ENCODE data around the gene TEK.

The TEK gene

DNA sequence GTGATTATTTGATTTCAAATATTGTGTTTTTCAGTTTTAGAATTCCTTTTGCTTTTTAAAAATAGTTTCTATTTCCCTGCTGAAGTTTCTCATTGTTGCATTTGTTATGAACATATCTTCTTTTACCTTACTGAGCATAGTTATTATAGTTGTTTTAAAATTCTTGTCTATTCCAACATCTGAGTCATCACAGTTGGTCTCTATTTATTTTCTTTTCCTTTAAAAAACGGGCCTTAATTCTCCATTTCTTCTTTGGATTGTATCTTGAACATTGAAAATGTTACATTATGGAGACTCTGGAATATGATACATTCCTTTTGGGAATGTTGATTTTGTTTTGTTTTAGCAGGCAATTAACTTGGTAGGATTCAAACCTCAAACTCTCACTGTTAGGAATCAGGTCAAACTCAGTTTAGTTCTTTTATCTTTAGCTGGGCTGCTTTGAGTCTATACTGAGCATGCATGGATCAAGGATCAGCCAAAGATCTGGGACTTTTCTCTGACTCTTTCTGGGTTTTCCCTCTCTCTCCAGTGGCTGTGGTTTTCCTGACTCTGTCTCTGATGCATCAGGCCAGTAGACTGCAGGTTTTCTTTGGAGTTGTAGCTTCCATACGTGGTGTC lies 70.3 kb downstream of the TEK start:
- DNase-seq (ENCODE audit: low read depth in 2 of 2), result no peak

DNA sequence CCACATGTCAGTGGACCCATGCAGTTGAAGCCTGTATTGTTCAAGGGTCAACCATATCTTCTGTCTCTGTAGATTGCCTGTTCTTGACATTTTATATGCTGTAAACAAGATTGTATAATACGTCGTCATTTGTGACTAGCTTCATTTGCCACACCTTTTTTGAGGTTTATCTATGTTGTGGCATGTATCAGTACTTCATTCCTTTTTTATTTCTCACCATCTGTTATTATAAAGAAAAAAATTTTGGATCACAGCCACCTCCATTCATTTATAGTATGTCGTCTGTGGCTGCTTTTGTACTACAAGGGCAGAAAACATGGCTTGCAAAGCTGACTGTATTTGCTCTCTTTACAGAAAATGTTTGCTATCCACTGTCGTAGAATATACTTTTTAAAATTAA lies 72.4 kb downstream of the TEK start:
- no peak for DNase-seq (ENCODE audit: low read depth in 2 of 2)

DNA sequence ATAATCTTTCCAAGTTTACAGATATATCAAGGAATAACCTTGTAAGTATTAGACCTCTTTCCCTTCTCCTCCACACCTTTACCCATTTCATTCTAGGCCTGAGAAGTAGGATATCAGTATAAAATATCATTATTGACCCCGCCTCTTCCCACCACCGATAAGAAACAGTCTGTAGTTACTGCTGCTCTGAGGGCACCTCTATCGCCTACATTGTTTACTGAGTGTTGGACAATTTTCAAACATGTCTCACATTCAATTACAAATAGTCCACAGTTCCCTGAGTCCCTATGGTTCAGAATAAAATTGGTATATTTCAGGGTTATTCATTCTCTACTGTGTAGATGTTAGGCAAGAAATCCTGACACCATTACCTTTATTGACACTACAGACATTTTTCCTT lies 73.4 kb downstream of the TEK start:
- DNase-seq (ENCODE audit: low read depth in 2 of 2), result no peak

GRCh38 chr9:27183131-27183530 lies 74.1 kb downstream of the TEK start:
- no peak for DNase-seq (ENCODE audit: low read depth in 2 of 2)

DNA sequence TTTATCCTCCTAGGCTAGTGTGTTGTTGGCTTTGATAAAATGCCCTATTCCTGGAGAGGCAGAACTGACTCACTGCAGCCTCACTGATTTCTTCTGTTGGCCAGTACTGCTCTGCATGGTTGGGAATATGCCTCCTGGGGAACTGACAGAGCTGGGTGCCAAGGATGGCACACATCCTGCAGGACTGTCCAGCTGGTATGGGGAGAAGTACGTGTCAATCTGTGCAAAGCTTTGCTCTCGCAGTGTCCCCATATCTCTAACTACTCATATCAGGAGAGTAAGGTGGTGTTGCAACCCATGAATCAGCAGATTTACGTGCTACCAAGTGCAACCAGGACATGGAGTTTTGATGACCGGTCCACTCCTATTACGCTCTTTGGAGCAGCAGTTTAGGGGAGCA lies 74.7 kb downstream of the TEK start:
- DNase-seq (ENCODE audit: low read depth in 2 of 2), result no peak

DNA sequence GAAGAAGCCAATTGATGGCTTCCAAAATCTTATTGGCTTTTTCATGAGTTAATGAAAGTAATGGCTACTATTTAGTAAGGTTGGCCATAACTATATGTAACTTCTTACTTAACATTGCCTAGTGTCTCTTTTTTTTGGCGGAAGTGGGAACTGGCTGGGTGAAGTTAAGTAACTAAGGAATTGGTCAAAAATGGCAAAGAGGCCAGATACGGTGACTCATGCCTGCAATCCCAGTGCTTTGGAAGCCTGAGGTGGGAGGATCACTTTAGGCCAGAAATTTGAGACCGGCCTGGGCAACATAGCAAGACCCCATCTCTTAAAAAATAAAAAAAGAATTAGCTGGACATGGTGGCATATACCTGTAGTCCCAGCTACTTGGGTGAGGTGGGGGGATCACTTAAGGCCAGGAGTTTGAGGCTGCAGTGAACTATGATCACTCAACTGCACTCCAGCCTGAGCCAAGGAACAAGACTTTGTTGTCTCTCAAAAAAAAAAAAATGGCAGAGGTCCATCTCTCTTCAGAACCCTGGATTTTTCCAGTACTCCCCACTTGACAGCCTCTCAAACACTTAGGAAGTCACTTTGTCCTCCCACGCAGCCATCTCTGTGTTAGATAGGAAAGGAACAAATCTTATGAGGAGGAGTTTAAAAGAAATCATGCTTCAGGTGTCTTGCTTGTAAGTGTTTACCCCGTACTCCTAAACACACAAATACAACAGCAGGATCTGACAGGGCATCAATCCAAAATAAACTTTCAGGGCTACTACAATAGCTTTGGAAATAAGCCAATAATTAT lies 75.7 kb downstream of the TEK start:
- no peak for DNase-seq (ENCODE audit: low read depth in 2 of 2)

GRCh38 chr9:27188426-27188825 lies 79.4 kb downstream of the TEK start:
- no peak for DNase-seq (ENCODE audit: low read depth in 2 of 2)

- no peak for DNase-seq (ENCODE audit: low read depth in 2 of 2)
Measured at GRCh38 chr9:27189426-27189825, 80.4 kb downstream of the TEK start.

GRCh38 chr9:27192291-27192960 lies 83.4 kb downstream of the TEK start:
- DNase-seq (ENCODE audit: low read depth in 2 of 2), result no peak

- DNase-seq (ENCODE audit: low read depth in 2 of 2), result no peak
Measured at GRCh38 chr9:27193886-27194285, 84.9 kb downstream of the TEK start.

DNA sequence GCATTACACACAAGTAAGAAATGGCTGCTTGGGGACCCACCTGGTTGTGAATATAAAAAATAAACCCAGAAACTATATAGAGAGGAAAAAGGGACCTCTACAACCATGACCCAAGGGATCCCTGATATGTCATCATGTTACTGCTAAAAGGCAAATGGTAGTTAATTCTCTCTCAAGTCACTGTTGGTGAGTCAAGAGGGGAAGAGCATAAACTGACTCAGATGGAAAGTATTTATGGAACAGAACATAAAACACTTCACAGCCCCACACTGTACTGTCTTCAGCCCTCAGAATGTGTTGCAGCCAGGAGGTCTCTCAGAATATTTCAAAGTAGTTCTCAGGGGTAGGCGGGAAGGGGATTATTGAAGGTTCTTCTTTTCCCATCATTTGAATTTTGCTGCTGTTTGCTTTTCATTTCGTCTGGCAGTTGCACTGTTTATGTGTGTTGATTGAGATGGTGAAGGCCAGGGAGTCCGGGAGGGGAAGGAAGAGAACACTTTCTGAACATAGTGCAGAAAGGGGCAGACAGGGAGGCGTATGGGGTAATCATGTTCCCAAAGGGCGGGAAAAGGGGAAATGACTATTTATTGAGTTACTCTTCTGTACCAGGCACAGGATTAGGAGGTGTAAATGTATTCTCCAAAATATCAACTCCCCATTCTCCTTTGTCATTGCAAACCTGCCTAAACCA lies 85.5 kb downstream of the TEK start:
- no peak for DNase-seq (ENCODE audit: low read depth in 2 of 2)

DNA sequence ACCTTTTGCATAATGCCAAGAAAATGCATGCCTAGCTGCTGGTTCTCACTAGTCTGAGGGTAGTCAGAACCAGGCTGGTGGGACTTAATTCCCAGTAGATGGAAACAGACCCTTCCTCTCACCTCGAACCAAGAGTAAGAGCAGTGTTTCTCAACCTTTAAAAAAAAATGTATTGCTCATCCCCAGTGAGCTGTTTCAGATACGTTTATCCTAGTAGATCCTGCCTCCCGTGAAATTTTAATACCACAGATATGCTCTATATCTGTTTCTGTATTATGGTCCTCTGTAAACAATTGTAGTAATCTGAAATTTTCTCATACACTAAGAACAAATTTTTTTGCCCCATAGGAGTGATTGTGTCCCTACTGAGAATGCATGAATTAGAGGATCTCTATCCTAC lies 86.2 kb downstream of the TEK start:
- no peak for DNase-seq (ENCODE audit: low read depth in 2 of 2)

DNA sequence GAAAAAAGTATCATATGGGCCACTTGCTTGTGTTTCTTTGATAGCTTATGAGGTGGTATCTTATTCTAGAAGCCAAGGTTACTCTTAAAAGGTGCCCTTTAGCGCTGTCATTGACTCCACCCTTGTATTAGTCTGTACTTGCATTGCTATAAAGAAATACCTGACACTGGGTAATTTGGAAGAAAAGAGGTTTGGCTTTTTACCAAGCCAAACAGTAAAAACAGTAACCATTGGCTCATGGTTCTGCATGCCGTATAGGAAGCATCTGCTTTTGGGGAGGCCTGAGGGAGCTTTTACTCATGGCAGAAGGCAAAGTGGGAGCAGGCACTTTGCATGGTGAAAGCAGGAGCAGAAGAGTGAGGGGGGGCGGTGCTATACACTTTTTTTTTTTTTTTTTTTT lies 87.4 kb downstream of the TEK start:
- DNase-seq (ENCODE audit: low read depth in 2 of 2), result no peak

DNA sequence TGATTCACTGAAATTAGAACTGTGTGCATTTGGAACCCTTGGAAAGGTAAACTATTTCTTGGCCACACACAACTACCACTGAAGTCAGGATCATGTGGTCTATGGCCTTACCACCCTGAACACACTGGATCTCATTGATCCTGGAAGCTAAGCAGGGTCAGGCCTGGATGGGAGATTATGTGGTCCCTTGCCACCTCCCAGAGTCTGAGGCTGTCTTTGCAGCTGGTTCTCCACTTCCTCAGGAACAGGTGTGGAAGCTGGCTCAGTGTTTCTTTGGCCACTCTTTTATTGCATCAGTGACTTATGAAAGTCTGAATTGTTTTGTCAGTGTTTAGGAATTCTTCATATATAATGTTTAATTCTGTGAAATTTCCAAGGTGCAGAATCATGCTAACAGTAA lies 89.2 kb downstream of the TEK start:
- DNase-seq (ENCODE audit: low read depth in 2 of 2), result no peak

DNA sequence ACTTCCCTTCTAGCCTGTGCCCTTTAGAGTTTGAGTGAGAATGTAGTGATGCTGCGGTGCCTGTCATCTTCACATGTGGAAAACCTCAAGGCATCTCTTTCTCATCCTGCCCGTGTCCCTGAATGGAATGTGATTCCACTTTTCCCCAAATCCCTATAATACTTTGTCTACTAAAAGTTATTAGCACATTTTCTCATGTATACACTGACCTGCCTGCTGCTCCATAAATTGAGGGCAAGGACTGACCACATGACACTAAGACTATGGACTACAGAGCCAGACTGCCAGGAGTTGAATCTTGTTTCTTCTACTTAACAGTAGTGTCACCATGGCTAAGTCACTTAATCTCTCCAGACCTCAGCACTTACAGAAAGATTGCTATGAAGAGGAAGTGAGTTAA lies 93.0 kb downstream of the TEK start:
- no peak for DNase-seq (ENCODE audit: low read depth in 2 of 2)

GRCh38 chr9:27203783-27204182 lies 94.8 kb downstream of the TEK start:
- no peak for DNase-seq (ENCODE audit: low read depth in 2 of 2)

GRCh38 chr9:27204578-27204977 lies 95.6 kb downstream of the TEK start:
- DNase-seq (ENCODE audit: low read depth in 2 of 2), result no peak

DNA sequence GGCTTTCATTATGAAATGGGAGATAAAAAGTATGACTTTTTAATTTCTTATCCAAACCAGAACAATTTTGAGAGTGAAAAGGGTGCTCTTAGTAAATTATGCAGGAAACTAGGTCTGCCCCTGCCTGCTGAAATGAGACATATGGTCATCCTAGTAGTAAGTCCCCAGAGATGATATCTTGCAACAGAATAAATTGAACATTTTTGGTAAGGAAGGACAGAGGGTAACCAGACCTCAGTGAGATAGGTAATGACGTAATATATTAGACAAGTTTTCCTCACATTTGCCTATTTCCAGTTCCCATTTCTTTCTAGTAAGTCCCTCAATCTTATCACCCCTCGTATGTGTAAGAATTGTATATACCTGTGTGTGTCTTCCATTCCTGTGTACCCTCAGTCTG lies 96.2 kb downstream of the TEK start:
- DNase-seq (ENCODE audit: low read depth in 2 of 2), result no peak

DNA sequence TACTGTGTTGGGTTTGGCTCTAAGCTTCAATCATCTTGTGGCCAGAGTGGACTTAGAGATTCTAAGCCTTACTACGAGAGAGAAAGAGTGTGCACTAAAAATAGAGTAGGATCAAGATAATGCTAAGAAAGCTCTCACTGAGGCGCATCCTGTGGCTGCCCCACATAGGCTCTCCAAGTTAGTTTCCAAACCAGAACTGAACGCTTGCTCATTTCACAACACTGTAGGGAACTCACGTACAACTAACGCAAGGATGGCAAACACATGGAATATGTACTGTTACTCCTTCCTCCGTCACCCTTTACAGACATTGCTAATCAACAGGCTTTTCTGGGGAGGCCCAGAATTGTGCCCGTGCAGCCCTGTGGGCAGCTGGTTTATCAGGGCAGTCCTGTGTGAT lies 97.0 kb downstream of the TEK start:
- no peak for DNase-seq (ENCODE audit: low read depth in 2 of 2)

GRCh38 chr9:27209034-27209433 lies 100.0 kb downstream of the TEK start:
- DNase-seq (ENCODE audit: low read depth in 2 of 2), result no peak

- DNase-seq (ENCODE audit: low read depth in 2 of 2), result no peak
Measured at GRCh38 chr9:27210588-27210987, 101.6 kb downstream of the TEK start.

DNA sequence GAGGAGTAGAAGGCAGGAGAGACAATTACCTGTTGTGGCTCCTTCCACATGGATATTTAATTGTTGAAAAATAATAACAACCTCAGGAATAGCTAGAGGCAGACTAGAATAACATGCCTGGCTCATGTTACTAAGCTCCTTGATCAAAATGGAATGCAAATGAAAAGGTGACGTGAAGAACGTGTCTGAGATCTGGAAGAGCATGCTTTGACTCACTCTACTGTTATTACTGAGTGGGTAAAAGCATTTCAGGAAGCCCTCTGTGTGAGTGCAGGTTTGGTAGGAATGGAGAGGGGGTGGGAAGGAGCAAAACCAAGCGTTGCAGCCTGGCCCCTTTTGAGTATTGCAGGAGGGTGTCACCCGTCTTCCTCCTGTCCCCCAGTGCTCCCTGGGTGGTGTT lies 103.2 kb downstream of the TEK start:
- DNase-seq (ENCODE audit: low read depth in 2 of 2), result no peak

- DNase-seq (ENCODE audit: low read depth in 2 of 2), result no peak
Measured at GRCh38 chr9:27212621-27213020, 103.6 kb downstream of the TEK start.

Data from stimulated activated CD8-positive, alpha-beta memory T cell treated with anti-CD3 and anti-CD28 coated beads, Interleukin-7, amount 100 ng/mL, for 1 hour (primary cell).